AG04449 (cell line): ENCODE data around the gene PYGB.

Source experiments
- CTCF ChIA-PET: fragments of 350-600 bp; formaldehyde crosslinking; extraction: SDS; loops from one replicate; lab custom pipeline; 2021; ENCODE audit warnings: antibody characterized with exemption; lab: Yijun Ruan, JAX
- POLR2A ChIA-PET: fragments of 400-600, 350-600 bp; formaldehyde crosslinking; extraction: SDS; loops from one replicate; lab custom pipeline; 2020; ENCODE audit warnings: antibody characterized with exemption, inconsistent platforms; lab: Yijun Ruan, JAX
- DNase-seq: peaks from one replicate; pipeline ENCODE4 v3.0.0-alpha.2; 2010; ENCODE audit warnings: low read depth, low spot score
- H3K4me3 ChIP-seq: 2 replicates; pipeline ENCODE4 v1.5.1; 2011; ENCODE audit warnings: low read depth, mild to moderate bottlenecking, control low read depth, low read length
- TF ChIP-seq, protein P1 (sequence below): IDR thresholded peaks from one replicate; pipeline ENCODE4 v1.5.1; 2011; ENCODE audit warnings: mild to moderate bottlenecking, moderate library complexity, low read length, control low read depth, inconsistent platforms; ENCODE audit not compliant: insufficient read depth; ENCODE audit errors: missing control alignments

PYGB gene

DNA sequence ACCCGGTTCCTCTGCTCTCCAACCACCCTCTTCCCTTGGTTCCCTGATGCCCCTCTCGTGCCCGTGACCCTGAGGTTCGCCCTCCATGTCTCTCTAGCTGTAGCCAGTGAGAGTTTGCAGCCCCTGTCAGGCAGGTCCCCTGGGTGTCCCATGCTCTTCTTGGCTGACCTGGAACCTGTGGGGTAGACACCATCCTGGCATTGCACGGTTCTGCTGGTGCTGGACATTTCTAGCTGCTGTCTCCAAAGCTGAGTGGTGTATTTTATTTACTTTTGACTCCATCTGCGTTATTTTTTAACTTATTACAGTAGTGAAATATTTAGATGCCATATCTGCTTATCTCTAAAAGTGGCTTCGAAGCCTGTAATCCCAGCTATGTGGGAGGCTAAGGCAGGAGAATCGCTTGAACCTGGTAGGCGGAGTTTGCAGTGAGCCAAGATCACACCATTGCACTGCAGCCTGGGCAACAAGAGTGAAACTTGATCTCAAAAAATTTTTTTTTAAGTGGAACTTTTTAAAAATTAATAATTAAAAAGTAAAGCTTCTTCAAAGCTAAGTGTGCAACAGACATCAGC is 39.8 kb upstream of the PYGB start:
- ChIA-PET POLR2A (interaction anchor here (1.1 kb wide), 1 partner anchor 10 kb away, joined by 5 read pairs; no protein-coding TSS in a partner anchor), CTCF (interaction anchor here (1.6 kb wide), 1 partner anchor 18 kb away, joined by 4 read pairs; no protein-coding TSS in a partner anchor)
- TF ChIP-seq, protein P1, sequence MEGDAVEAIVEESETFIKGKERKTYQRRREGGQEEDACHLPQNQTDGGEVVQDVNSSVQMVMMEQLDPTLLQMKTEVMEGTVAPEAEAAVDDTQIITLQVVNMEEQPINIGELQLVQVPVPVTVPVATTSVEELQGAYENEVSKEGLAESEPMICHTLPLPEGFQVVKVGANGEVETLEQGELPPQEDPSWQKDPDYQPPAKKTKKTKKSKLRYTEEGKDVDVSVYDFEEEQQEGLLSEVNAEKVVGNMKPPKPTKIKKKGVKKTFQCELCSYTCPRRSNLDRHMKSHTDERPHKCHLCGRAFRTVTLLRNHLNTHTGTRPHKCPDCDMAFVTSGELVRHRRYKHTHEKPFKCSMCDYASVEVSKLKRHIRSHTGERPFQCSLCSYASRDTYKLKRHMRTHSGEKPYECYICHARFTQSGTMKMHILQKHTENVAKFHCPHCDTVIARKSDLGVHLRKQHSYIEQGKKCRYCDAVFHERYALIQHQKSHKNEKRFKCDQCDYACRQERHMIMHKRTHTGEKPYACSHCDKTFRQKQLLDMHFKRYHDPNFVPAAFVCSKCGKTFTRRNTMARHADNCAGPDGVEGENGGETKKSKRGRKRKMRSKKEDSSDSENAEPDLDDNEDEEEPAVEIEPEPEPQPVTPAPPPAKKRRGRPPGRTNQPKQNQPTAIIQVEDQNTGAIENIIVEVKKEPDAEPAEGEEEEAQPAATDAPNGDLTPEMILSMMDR: no peak
- no peak for DNase-seq
- no peak overlapping the region for H3K4me3 ChIP-seq

DNA sequence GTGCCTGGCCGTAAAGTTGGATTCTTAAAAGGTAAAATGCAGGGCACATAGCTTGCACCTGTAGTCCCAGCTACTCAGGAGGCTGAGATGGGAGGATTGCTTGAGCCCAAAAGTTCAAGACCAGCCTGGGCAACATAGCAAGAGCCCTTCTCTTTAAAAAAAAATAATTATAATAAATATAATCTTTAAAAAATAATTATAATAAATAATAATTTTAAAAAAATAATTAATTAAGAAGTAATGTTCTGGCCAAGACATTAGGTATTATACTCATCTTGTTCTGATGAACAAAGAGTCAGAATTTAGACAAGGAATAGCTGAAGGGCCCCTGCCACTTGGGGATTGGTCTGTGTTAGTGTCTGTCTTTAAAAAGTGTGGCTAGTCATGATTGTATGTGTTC is 38.5 kb upstream of the PYGB start:
- ChIA-PET CTCF (interaction anchor here (1.6 kb wide), 1 partner anchor 17 kb away, joined by 4 read pairs; no protein-coding TSS in a partner anchor), POLR2A (no interaction called here)
- TF ChIP-seq, protein P1: no peak
- DNase-seq: no peak
- H3K4me3 ChIP-seq: no peak overlapping the region

DNA sequence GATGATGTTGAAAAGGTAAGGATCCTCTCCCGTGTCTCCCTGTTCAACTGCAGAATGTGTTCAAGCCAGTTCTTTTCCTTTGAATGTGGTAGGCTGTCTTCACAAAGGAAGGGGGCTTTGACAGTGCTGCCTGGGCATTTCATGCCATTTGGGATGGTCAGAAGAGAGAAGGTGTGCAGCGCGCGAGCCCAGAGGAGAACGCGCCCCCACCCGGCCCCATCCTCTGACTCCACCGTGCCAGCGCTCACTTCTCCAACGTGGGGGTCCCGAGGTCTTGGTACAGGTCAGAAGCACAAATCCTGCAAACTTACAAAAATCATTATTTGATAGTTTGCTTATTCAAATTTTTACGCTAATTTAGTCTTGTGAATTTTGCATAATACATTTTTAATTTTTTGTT is 38.0 kb upstream of the PYGB start:
- CTCF ChIA-PET: no interaction called here
- POLR2A ChIA-PET: no interaction called here
- DNase-seq: no peak
- TF ChIP-seq, protein P1: no peak
- no peak overlapping the region for H3K4me3 ChIP-seq

DNA sequence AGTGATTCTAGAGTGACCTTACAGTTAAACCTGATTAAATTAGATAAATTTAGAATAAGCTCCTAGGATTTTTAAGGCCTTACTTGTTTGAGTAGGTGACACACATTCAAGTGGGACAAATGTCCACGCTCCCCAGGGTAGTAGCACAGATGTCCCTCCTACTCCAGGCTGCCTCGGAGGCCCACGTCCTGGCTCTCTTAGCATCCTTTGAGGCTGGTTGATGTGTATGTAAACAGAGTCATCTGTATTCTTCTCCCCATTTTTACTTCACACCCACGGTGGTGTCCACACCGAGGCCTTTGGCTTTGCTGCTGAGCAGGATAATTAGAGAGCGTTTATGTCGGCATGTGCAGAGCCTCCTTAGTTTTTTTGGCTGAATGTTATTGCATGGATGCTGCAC is 36.6 kb upstream of the PYGB start:
- CTCF ChIA-PET: interaction anchor here (0.6 kb wide), 1 partner anchor 13 kb away, joined by 3 read pairs; no protein-coding TSS in a partner anchor
- H3K4me3 ChIP-seq: no peak overlapping the region
- TF ChIP-seq, protein P1: no peak
- POLR2A ChIA-PET: no interaction called here
- DNase-seq: no peak

DNA sequence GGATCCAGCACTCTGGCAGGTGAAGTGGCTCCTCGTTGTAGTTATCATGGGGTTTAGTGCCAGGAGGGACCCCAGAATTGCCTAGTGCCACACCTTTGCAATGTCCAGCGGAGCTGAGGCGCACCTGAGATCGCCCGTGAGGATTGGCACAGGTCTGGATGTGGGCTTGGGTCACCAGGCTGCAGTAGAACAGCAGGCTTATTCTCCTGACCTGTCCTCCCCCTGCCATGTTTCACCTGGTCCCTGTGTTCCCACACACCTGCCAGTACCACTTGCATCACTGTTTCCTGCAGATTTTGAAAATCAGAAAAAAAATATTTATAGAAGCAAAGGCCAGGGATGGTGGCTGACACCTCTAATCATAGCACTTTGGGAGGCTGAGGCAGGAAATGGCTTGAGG is 35.6 kb upstream of the PYGB start:
- CTCF ChIA-PET: no interaction called here
- TF ChIP-seq, protein P1: no peak
- no peak overlapping the region for H3K4me3 ChIP-seq
- POLR2A ChIA-PET: no interaction called here
- no peak for DNase-seq

DNA sequence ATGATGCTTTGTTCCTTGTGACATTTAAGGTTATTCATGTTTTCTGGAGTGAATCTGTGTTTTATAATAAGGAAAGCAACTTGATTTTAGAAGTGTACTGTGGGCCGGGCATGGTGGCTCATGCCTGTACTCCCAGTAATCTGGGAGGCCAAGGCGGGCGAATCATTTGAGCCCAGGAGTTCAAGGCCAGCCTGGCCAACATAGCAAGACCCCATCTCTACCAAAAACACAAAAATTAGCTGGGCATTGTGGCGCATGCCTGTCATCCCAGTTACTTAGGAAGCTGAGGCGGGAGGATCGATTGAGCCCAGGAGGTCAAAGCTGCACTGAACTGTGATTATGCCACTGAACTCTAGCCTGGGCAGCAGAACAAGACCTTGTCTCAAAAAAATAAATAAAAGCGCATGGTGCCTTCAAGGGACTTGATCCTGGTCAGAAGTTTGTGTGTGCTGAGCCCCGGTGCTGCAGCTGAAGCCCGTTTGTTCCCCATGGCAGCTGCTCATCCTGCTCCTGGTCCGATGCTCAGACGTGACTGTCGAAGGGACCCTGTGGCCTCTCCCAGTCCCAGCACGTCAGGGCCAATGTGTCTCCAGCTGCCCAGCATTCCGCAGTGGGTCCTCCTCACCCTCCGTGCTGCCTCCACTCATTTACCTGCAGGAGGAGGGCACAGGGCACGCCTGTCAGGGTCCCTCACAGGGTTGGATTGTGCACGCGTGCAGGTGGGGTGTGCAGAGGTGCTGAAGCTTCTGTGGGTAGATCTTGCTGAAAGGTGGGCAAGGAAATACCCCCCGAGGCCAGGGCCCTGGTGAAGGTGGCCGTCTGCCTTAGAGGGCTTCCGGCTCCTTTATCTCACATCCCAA is 34.1 kb upstream of the PYGB start:
- ChIA-PET POLR2A (no interaction called here), CTCF (no interaction called here)
- H3K4me3 ChIP-seq: no peak overlapping the region
- DNase-seq: no peak
- TF ChIP-seq, protein P1: no peak
